Activated T-helper 1 cell treated with anti-CD3 and anti-CD28 coated beads, Interleukin-12 subunit alpha, Interleukin-12 subunit beta, Interleukin-2, Interleukin-4 antibody, amounts not matched to agents 30 ng/mL and 10 ng/mL and 1 ng/mL, durations not matched to agents 14 hours and 24 hours and 36 hours (primary cell): ENCODE results near the gene NDUFA5. TPM values are rescaled to one million over a fixed set of nuclear protein-coding genes. Genes with fewer than 3 reads are reported as not detected.

Experiments used
- total RNA-seq: library from RNA; stranded (reverse); gene quantifications from 2 replicates; pipeline ENCODE4 v1.2.3, GENCODE V29; 2022

Gene NDUFA5
- total RNA-seq, 1 donor from 2014 or later: 49.4 TPM

Other genes with a start within 250 kb of the NDUFA5 start
- gene IQUB, start 23.2 kb downstream of the NDUFA5 start, total RNA-seq: 0.44 TPM in 1 of 2 replicates, not detected in the other
- not detected in 2 replicates for gene ASB15, start 44.0 kb upstream of the NDUFA5 start, total RNA-seq
- gene LMOD2, start 98.0 kb upstream of the NDUFA5 start, total RNA-seq: not detected in 2 replicates
- gene WASL, start 191.2 kb upstream of the NDUFA5 start, total RNA-seq: 7.3 and 7.5 TPM in 2 replicates